Stimulated activated naive B cell treated with anti-CD40 and anti-IgM and Interleukin-4, amounts not matched to agents 10 μg/mL and 1 μg/mL and 100 μg/mL, for 72 hours (primary cell): ENCODE data around the gene NTSR1.

Experiments
- ATAC-seq, 2 donors: fragments of 150-1000 bp; cut with Tn5 transposase; replicated peaks; 2 replicates each; pipeline ENCODE4 v1.10.0; 2021; ENCODE audit warnings: moderate library complexity in 1 of 2
- DNase-seq: peaks from one replicate; pipeline ENCODE4 v3.0.0; 2021
- H3K27ac Mint-ChIP-seq: one replicate; pipeline ENCODE4 v1.8.0; 2022; ENCODE audit warnings: mild to moderate bottlenecking, mixed read lengths
- H3K27me3 Mint-ChIP-seq, 2 donors: one replicate each; pipeline ENCODE4 v1.8.0; 2022; ENCODE audit warnings: mixed read lengths in 2 of 2
- H3K36me3 Mint-ChIP-seq, 2 donors: one replicate each; pipeline ENCODE4 v1.8.0; 2022; ENCODE audit warnings: mixed read lengths in 2 of 2, mild to moderate bottlenecking in 1 of 2
- H3K4me1 Mint-ChIP-seq, 2 donors: one replicate each; pipeline ENCODE4 v1.8.0; 2022; ENCODE audit warnings: mixed read lengths in 2 of 2, mild to moderate bottlenecking in 1 of 2
- H3K4me3 Mint-ChIP-seq, 2 donors: one replicate each; pipeline ENCODE4 v1.8.0; 2022; ENCODE audit warnings: mild to moderate bottlenecking in 2 of 2, mixed read lengths in 2 of 2, moderate library complexity in 1 of 2
- H3K9me3 Mint-ChIP-seq, 2 donors: one replicate each; pipeline ENCODE4 v1.8.0; 2022; ENCODE audit warnings: mixed read lengths in 2 of 2, mild to moderate bottlenecking in 1 of 2

NTSR1 gene

GRCh38 chr20:62805711-62806382, 97.2 kb downstream of the NTSR1 start:
- no peaks in the 10 kb centered on the region for H3K9me3 Mint-ChIP-seq
- peak overlapping the region; percentile 85 for H3K27ac Mint-ChIP-seq
- H3K36me3 Mint-ChIP-seq = peaks cover 24 to 39% of the 10 kb centered on the region in 2 donors
- ATAC-seq (peak in 1 of 2 donors; percentile 5), DNase-seq (no peak)
- no peaks in the 10 kb centered on the region for H3K27me3 Mint-ChIP-seq
- H3K4me1 Mint-ChIP-seq = peaks cover 29 to 39% of the 10 kb centered on the region in 2 donors
- peak overlapping the region; percentile 86 to 91 for H3K4me3 Mint-ChIP-seq

GRCh38 chr20:62806383-62807050, 97.9 kb downstream of the NTSR1 start:
- H3K9me3 Mint-ChIP-seq = no peaks in the 10 kb centered on the region
- H3K27ac Mint-ChIP-seq = peak overlapping the region; percentile 85
- peaks cover 28 to 39% of the 10 kb centered on the region in 2 donors for H3K4me1 Mint-ChIP-seq
- no peak for ATAC-seq
- no peaks in the 10 kb centered on the region for H3K27me3 Mint-ChIP-seq
- peak overlapping the region; percentile 86 to 91 for H3K4me3 Mint-ChIP-seq
- H3K36me3 Mint-ChIP-seq = peaks cover 21 to 33% of the 10 kb centered on the region in 2 donors
- no peak for DNase-seq

- H3K9me3 Mint-ChIP-seq = no peaks in the 10 kb centered on the region
- H3K4me3 Mint-ChIP-seq = peak overlapping the region in 1 of 2 donors; percentile 56
- DNase-seq = no peak
- H3K36me3 Mint-ChIP-seq = peaks cover 28 to 43% of the 10 kb centered on the region in 2 donors
- no peaks in the 10 kb centered on the region for H3K27me3 Mint-ChIP-seq
- H3K4me1 Mint-ChIP-seq = peaks cover 30 to 39% of the 10 kb centered on the region in 2 donors
- H3K27ac Mint-ChIP-seq = no peak overlapping the region
- ATAC-seq = no peak
These were observed 99.0 kb downstream of the NTSR1 start for GRCh38 chr20:62807444-62808210.

GRCh38 chr20:62808211-62808865, 99.7 kb downstream of the NTSR1 start:
- ATAC-seq (peak; percentile 57 to 60), DNase-seq (peak; percentile 47)
- peaks cover 28 to 45% of the 10 kb centered on the region in 2 donors for H3K36me3 Mint-ChIP-seq
- peaks cover 30 to 39% of the 10 kb centered on the region in 2 donors for H3K4me1 Mint-ChIP-seq
- H3K27me3 Mint-ChIP-seq = no peaks in the 10 kb centered on the region
- H3K9me3 Mint-ChIP-seq = no peaks in the 10 kb centered on the region
- peak overlapping the region in 1 of 2 donors; percentile 53 for H3K4me3 Mint-ChIP-seq
- H3K27ac Mint-ChIP-seq = peak overlapping the region; percentile 31

GRCh38 chr20:62809530-62810428, 101.1 kb downstream of the NTSR1 start:
- ATAC-seq = no peak
- Mint-ChIP-seq H3K4me3 (no peak overlapping the region), H3K36me3 (peaks cover 29 to 47% of the 10 kb centered on the region in 2 donors), H3K27me3 (peaks cover 5% of the 10 kb centered on the region in 2 donors), H3K27ac (no peak overlapping the region), H3K4me1 (peaks cover 24 to 37% of the 10 kb centered on the region in 2 donors), H3K9me3 (no peaks in the 10 kb centered on the region)
- no peak for DNase-seq

- peaks cover 27 to 46% of the 10 kb centered on the region in 2 donors for H3K36me3 Mint-ChIP-seq
- DNase-seq = no peak
- peaks cover 27 to 41% of the 10 kb centered on the region in 2 donors for H3K4me1 Mint-ChIP-seq
- H3K27me3 Mint-ChIP-seq = peaks cover 17 to 20% of the 10 kb centered on the region in 2 donors
- no peaks in the 10 kb centered on the region for H3K9me3 Mint-ChIP-seq
- no peak for ATAC-seq
- no peak overlapping the region for H3K27ac Mint-ChIP-seq
- no peak overlapping the region for H3K4me3 Mint-ChIP-seq
These were observed 102.7 kb downstream of the NTSR1 start for GRCh38 chr20:62811320-62811719.

GRCh38 chr20:62811720-62812119, 103.1 kb downstream of the NTSR1 start:
- DNase-seq = no peak
- ATAC-seq = no peak
- peaks cover 25 to 44% of the 10 kb centered on the region in 2 donors for H3K36me3 Mint-ChIP-seq
- peaks cover 23 to 38% of the 10 kb centered on the region in 2 donors for H3K4me1 Mint-ChIP-seq
- peaks cover 17 to 22% of the 10 kb centered on the region in 2 donors for H3K27me3 Mint-ChIP-seq
- no peaks in the 10 kb centered on the region for H3K9me3 Mint-ChIP-seq
- H3K27ac Mint-ChIP-seq = peak overlapping the region; percentile 51
- H3K4me3 Mint-ChIP-seq = no peak overlapping the region
